NCI-H1436 (cell line): ENCODE data around the gene CDC14A.
A peak's percentile ranks its signal among the peaks of the same experiment; 100 is the strongest.
"Not testable (repeated sequence)": the region's sequence is repeated elsewhere in the genome, so short reads cannot be mapped to it uniquely, and the experiment has no call there.

Source experiments
- DNase-seq: peaks from one replicate; lab custom pipeline; 2025; lab: John Stamatoyannopoulos, UW

Gene CDC14A

GRCh38 chr1:100405902-100406301 is 53.6 kb downstream of the CDC14A start:
- DNase-seq: not testable (repeated sequence)

DNA sequence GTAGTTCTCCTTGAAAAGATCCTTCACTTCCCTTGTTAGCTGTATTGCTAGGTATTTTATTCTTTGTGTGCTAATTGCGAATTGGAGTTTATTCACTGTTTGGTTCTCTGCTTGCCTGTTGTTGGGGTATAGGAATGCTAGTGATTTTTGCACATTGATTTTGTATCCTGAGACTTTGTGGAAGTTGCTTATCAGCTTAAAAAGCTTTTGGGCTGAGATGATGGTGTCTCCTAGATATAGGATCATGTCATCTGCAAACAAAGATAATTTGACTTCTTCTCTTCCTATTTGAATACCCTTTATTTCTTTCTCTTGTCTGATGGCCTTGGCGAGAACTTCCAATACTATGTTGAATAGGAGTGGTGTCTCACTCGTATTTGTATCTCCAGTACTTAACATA is 55.1 kb downstream of the CDC14A start:
- not testable (repeated sequence) for DNase-seq

- DNase-seq: no peak
Observed at GRCh38 chr1:100411019-100411418, 58.7 kb downstream of the CDC14A start.

DNA sequence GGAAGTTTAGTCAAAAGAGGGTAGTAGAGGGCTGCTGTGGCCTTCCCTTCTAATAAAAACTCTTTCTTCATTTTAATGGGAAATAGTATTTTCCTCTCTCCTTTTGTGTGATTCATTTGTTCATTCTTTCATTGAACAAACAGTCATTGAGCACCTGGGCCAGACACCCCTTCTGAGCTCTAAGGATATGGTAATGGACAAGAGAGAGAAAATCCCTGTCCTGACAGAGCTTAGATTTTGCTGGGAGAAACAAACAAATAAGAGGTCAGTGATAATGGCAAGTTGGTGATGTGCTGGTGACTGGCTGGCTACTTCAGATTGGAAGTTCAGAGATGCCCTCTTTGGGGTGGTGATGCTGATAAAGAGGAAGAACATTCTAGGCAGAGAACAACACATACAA is 59.3 kb downstream of the CDC14A start:
- DNase-seq: no peak

DNA sequence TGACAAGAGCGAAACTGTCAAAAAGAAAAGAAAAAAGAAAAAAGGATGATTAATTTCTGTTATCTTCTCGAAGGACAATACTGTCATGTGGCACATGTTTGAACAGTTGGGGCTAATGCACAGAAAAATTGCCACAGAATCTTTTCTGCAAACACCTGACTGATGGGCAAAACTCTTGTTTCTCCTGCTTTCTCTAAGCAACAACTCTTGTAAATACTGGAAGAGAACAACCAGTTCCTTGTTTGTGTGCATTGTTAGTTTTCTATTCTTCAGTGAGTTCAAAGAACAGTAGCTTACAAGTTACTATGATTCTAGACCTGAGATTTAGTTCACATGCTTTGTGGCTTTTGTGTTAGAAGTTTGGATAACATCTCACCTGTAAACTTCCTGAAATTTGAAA is 60.7 kb downstream of the CDC14A start:
- no peak for DNase-seq

- no peak for DNase-seq
Observed at GRCh38 chr1:100414693-100415497, 62.6 kb downstream of the CDC14A start.

- no peak for DNase-seq
Observed at GRCh38 chr1:100415498-100415778, 63.1 kb downstream of the CDC14A start.

- DNase-seq: no peak
Observed at GRCh38 chr1:100419072-100419471, 66.8 kb downstream of the CDC14A start.

GRCh38 chr1:100422065-100422464 is 69.8 kb downstream of the CDC14A start:
- DNase-seq: peak; percentile 32

DNA sequence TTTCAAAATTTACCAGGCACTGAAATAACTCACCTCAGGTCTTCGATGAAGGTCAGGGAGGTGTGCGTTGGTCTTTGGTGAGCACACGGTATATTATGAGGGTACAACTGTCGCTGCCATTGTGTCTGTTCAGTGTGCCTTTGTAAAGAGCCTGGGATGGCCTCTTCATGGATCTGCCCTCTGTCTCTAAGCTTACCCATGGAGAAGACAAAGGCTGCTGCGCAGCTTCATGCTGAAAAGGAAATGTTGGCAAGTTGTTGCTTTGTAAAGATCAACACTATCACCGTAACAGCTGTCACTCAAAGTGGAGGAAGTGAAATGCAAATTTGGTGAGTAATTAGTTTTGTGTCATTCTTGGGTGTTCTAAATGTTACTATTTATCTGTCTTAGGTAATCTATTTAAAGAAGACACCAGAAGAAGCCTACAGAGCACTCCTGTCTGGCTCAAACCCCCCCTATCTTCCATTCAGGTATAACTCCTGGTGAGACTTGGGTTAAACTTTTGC is 71.6 kb downstream of the CDC14A start:
- DNase-seq: no peak

DNA sequence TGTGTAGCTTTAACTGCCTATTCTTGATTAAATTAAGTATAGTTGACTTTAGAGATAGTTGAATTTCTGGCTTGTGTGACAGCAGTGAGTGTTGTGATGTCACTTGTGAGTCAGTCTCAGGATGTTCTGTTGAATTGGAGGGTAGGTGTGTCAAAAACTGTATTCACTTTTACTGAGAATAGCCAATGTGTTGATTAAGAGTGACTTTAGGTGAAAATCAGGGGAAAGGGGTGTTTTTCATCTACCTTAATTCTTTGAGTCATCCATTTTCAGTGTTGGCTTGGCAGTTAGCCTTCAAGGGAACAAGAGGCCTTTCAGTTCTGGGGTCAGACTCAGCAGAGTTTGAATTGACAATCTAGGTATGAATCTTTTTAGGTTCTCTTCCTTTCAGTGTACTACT is 75.9 kb downstream of the CDC14A start:
- no peak for DNase-seq

DNA sequence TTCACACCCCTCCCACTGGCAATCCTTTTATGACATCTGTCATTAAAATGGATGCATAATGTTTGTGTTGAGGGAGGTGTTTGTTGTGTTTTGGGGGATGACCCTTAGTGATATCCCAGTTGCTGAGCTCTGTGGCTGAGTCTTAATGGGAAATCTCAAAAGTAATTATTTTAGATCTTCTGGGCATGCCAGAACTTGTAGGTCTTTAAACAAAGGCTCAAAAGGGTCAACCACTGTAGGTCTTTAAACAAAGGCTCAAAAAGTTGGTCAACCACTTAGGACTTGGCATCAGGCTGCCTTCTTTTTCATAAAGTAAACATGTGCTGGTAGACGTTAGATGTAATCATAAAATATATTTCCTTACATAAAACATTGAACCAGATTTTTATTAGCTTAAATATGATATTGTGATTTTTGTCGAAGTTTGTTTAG is 78.0 kb downstream of the CDC14A start:
- no peak for DNase-seq

DNA sequence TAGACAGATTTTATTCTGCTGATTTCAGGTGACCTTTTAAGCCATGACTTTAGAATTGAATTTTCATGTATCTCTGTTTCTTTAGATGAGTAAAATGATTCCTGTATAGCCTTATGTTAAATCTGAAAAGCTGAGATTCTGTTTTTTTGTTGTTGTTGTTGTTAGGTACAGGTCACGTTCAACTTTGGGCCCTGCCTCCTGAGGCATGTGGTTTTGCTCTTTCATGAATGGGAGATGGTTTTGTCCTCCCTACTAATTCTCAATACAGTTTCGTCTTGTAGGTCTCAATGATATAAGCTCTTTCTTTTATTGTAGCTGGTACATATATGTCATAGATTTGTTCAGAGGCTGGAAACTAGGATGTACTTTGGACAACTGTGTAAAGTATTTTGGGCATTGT is 79.6 kb downstream of the CDC14A start:
- DNase-seq: no peak

GRCh38 chr1:100433563-100433962 is 81.3 kb downstream of the CDC14A start:
- no peak for DNase-seq

- no peak for DNase-seq
Observed at GRCh38 chr1:100434831-100435230, 82.5 kb downstream of the CDC14A start.

GRCh38 chr1:100438375-100438774 is 86.1 kb downstream of the CDC14A start:
- DNase-seq: no peak

- no peak for DNase-seq
Observed at GRCh38 chr1:100438789-100439188, 86.5 kb downstream of the CDC14A start.

GRCh38 chr1:100440075-100440809 is 87.9 kb downstream of the CDC14A start:
- DNase-seq: no peak

- no peak for DNase-seq
Observed at GRCh38 chr1:100441146-100441545, 88.8 kb downstream of the CDC14A start.

DNA sequence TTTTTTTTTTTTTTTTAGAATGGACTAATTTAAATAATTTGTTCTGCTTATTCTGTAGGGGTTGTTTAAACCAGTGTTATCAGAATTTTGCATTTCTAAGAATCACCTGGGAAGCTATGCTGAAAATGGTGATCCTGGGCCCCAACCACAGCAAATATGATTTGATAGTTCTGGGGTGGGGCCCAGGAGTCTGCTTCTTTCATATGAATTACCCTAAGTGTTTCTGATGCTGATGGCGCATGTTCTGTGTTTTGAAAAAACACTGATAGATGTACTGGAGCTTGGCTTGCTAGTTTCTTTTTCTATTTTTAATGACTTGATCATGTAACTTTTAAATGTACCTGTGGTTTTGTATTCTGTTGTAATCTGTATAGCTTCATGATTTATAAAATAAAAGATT is 89.3 kb downstream of the CDC14A start:
- DNase-seq: no peak

DNA sequence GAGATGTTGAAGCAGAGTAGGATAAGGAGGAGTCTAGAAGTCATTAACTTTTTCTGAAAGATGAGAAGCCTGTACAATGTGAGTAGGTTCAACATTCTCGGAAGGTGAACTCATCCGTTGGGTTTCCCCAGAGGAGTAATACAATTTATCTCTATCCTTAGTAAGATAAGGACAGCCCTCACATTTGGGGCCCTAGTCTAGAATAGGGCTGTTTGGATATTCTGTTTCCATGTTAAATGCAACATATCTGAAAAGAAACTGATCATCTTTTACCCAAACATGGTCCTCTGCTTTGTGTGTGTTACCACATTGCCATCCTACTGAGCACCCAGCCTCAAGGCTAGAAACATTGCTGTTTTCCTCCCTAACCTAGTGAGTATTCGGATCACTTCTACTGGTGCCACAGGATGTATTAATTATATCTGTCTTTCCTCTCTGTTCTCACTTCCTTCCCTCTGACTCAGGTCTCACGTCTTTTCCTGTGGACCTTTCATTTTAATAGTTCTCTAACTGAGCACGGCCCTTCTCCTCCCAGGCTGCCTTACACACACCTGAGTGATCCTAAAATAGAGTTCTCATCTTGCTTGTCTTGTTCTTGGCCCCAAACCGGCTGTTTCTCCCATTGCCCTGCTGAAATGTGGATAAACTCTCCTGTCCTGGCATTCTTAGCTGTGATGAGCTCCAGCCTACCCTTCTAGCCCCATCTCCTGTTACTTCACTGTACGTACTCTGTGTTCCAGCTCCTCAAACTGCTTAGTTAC is 91.7 kb downstream of the CDC14A start:
- no peak for DNase-seq

- no peak for DNase-seq
Observed at GRCh38 chr1:100445565-100445964, 93.3 kb downstream of the CDC14A start.

- DNase-seq: no peak
Observed at GRCh38 chr1:100448366-100448765, 96.1 kb downstream of the CDC14A start.
